Right ventricle myocardium inferior (tissue), 1 donor: ENCODE results near the gene SNCAIP. TPM values are rescaled to one million over a fixed set of nuclear protein-coding genes. Genes with fewer than 3 reads are reported as not detected.

Experiments
- ATAC-seq: fragments of 200-7000 bp; cut with Tn5 transposase; one replicate; pipeline ENCODE4 v1.9.1; 2020; ENCODE audit warnings: mild to moderate bottlenecking, moderate library complexity
- DNase-seq: peaks from one replicate; pipeline ENCODE4 v3.0.0; 2021; ENCODE audit errors: missing footprints
- intact Hi-C: fragments of 100-400 bp; cut with DNase I; formaldehyde crosslinking; loops from one replicate; pipeline ENCODE4 v1.11.0; 2022
- total RNA-seq: library from RNA; stranded (reverse); fragmentation: NEBNext Ultra II Directional; extraction: Animal tissue kit (Norgen Biotek cat#: 25700); gene quantifications from one replicate; pipeline ENCODE4 v1.2.1, GENCODE V29; 2021
- donor health status: DM: no; HTN: yes; CAD: no; lungs with severe emphysema.

Gene SNCAIP
- total RNA-seq, 1 donor from 2014 or later: 1.7 TPM

GRCh38 chr5:122311497-122311960, 508 bp upstream of the SNCAIP start:
- ATAC-seq (no peak), DNase-seq (no peak)
- intact Hi-C loops: no loop called here

- DNase-seq: peak; percentile 73
- peak; percentile 51 for ATAC-seq
- intact Hi-C loops: no loop called here
Measured at GRCh38 chr5:122312591-122313406, 762 bp downstream of the SNCAIP start.

- DNase-seq (no peak), ATAC-seq (no peak)
- intact Hi-C loops: no loop called here
Measured at GRCh38 chr5:122314036-122314435, 2.0 kb downstream of the SNCAIP start.

GRCh38 chr5:122315521-122315920, 3.5 kb downstream of the SNCAIP start:
- no peak for DNase-seq
- intact Hi-C loops: no loop called here
- ATAC-seq: no peak

- ATAC-seq: no peak
- intact Hi-C loops: no loop called here
- DNase-seq: no peak
Measured at GRCh38 chr5:122316656-122317055, 4.6 kb downstream of the SNCAIP start.

- intact Hi-C loops: no loop called here
- DNase-seq (no peak), ATAC-seq (peak; percentile 13)
Measured at GRCh38 chr5:122319897-122320296, 7.9 kb downstream of the SNCAIP start.

- ATAC-seq (no peak), DNase-seq (no peak)
- intact Hi-C loops: no loop called here
Measured at GRCh38 chr5:122321921-122322320, 9.9 kb downstream of the SNCAIP start.

GRCh38 chr5:122322801-122323548, 10.9 kb downstream of the SNCAIP start:
- intact Hi-C loops: no loop called here
- no peak for DNase-seq

GRCh38 chr5:122323738-122324137, 11.7 kb downstream of the SNCAIP start:
- intact Hi-C loops: no loop called here
- no peak for ATAC-seq
- DNase-seq: no peak

More at GRCh38 chr5:122322801-122323548, 10.9 kb downstream of the SNCAIP start:
- peak; percentile 46 for ATAC-seq

- DNase-seq: no peak
- intact Hi-C loops: no loop called here
- ATAC-seq: no peak
Measured at GRCh38 chr5:122327110-122327509, 15.1 kb downstream of the SNCAIP start.

- no peak for ATAC-seq
Measured at GRCh38 chr5:122330881-122331280, 18.8 kb downstream of the SNCAIP start.

GRCh38 chr5:122332599-122333555, 20.8 kb downstream of the SNCAIP start:
- DNase-seq (no peak), ATAC-seq (no peak)
- intact Hi-C loops: no loop called here

More at GRCh38 chr5:122330881-122331280, 18.8 kb downstream of the SNCAIP start:
- intact Hi-C loops: no loop called here
- DNase-seq: no peak

- intact Hi-C loops: no loop called here
- ATAC-seq: no peak
- DNase-seq: no peak
Measured at GRCh38 chr5:122333564-122333963, 21.5 kb downstream of the SNCAIP start.

GRCh38 chr5:122339591-122339990, 27.6 kb downstream of the SNCAIP start:
- intact Hi-C loops: no loop called here
- no peak for DNase-seq
- no peak for ATAC-seq

GRCh38 chr5:122341087-122341486, 29.1 kb downstream of the SNCAIP start:
- no peak for ATAC-seq
- intact Hi-C loops: no loop called here

GRCh38 chr5:122342256-122342655, 30.2 kb downstream of the SNCAIP start:
- intact Hi-C loops: no loop called here
- ATAC-seq (no peak), DNase-seq (no peak)

More at GRCh38 chr5:122341087-122341486, 29.1 kb downstream of the SNCAIP start:
- no peak for DNase-seq

GRCh38 chr5:122346897-122347581, 35.0 kb downstream of the SNCAIP start:
- ATAC-seq: no peak
- DNase-seq: no peak
- intact Hi-C loops: no loop called here

GRCh38 chr5:122350496-122350895, 38.5 kb downstream of the SNCAIP start:
- ATAC-seq: no peak
- intact Hi-C loops: no loop called here
- DNase-seq: no peak
